NCI-H345 treated with DMSO at 0.1 percent for 48 hours (cell line): ENCODE results near the gene OR2Y1.
A peak's percentile ranks its signal among the peaks of the same experiment; 100 is the strongest.
"Not testable (repeated sequence)": the region's sequence is repeated elsewhere in the genome, so short reads cannot be mapped to it uniquely, and the experiment has no call there.

Experiments used
- DNase-seq: peaks from one replicate; lab custom pipeline; 2025; ENCODE audit not compliant: unreplicated experiment; lab: John Stamatoyannopoulos, UW

Gene OR2Y1

GRCh38 chr5:180740953-180741352 is 1.1 kb upstream of the OR2Y1 start:
- DNase-seq: not testable (repeated sequence)

GRCh38 chr5:180739271-180739670 is 587 bp downstream of the OR2Y1 start:
- no peak for DNase-seq

DNA sequence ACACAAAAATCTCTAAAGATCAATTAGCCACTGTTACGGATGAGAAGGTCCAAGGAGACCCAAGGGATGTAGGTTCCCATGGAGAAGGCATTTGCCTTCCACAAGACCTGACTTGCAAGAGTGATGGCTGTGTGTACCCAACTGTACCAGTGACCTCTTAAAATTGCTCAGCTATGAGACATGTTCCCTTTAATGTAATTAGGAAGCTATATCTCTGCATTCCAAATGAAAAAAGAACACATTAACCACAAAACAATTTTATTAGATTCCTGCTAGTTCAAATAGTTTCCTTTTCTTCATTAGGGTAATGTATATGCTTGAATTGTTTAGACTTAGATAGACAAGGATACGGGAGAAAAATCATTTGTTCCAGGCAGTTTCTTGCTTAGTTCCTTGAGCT is 3.3 kb downstream of the OR2Y1 start:
- DNase-seq: no peak

DNA sequence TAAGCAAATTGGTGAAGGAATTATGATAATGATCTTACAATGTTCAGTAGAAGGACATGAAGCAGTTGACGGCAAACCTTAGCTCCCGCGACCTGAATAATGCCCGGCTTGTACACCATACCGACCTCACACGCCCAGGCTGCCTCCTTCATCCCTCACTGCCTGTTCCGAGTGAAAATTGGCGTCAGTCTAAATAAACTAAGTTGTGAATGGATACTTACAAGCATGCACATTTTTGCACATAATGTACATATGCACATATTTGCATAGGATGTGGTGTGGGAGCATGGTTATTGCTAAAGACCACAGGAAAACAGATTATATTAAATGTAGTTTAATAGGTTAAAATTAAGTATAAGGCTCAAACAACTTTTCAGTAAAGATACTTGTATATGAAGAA is 14.9 kb downstream of the OR2Y1 start:
- no peak for DNase-seq

DNA sequence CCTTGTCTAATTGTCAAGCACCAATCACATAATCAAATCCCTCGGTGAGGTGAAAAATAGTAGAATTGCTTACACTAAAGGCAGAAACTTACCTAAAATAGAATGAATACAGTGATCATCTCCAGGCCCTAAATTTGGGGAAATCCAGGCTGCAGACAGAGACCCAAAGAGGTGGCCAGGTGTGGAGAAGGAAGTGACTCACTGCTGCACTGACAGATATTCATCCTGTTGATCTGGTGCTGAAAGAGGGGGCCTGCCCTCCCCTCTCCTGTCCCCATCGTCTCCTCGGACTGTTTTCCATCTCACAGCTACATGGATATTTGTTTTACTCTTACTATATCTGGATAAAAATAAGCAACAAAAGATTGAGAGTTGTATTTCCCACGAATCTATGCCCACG is 15.9 kb downstream of the OR2Y1 start:
- DNase-seq: no peak

- no peak for DNase-seq
Observed at GRCh38 chr5:180720486-180720885, 19.4 kb downstream of the OR2Y1 start.

DNA sequence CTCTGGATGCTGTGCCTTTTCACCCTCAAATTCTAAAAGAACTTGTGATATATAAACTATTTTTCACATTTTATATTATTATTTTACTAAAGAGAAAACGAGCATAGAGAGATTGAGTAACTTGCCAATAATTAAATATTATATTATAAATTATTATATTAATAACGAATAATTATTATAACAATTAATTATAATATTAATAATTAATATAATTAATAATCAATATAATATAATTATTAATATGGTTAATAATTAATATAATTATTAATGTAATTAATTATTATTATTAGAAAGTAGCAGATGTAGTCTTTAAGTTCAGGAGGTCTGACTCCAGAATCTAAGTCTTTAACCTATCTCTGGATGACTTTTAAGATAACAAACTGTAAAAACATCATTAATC is 20.1 kb downstream of the OR2Y1 start:
- no peak for DNase-seq

DNA sequence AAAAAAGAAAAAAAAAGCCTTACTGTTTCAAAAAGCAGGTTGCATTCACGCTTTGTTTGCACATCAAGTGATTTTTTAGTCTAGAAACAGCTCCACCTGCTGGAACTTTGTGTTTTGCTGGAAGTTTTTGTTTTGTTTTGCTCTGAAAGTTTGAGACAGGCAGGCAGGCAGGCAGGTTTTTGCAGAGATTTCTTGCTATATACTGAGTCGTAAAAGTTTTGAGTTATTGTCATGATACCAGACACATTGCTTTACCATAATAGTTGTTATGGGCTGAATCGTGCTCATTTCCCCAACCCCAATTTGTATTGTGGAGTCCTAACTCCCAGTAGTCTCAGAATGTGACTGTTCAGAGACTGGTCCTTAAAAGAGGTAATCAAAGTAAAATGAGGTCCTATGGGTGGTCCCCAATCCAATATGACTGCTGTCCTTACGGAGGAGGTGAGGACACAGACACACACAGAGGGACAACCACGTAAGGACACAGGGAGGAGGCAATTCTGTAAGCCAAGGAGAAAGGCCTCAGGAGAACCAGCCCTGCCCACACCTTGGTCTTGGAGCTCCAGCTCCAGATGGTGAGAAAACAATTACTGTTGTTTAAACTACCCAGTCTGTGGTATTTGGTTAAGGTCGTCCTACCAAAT is 20.9 kb downstream of the OR2Y1 start:
- peak; percentile 35 for DNase-seq

DNA sequence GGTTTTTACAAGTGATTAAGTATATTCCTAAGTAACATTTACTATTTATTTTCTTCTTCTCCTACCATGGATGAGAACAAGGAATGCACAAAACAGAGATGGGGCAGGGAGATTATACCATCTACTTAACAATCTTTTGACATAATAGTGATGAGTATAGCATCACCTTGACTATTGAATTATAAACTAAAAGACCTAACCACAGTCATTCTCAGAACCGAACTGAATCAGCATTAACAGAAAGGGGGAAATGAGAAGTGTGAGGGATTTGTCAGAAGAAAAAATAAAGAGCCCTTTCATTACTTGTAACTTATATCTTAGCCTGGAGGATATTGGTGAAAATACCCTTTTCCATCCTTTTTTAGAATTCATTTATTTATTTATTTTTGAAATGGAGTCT is 21.9 kb downstream of the OR2Y1 start:
- no peak for DNase-seq

GRCh38 chr5:180704362-180704761 is 35.5 kb downstream of the OR2Y1 start:
- peak; percentile 58 for DNase-seq

DNA sequence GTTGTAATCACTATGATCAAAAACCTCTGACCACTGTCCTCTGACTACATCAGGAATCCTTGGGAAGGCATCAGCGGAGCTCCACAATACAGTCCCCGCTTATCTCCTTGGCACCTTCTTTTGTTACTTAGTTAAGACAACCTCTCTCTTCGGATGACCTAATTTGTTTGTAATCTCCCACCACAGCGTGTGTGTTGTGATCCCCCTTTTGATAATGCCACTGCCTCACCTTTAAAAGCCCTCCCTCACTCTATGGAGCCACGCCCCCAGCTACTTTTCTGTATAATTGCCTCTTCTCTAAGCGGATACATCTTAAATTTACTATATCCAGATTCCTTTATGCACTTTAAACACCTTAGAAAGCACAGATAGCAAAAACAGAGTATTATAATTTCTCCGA is 35.9 kb downstream of the OR2Y1 start:
- DNase-seq: no peak

DNA sequence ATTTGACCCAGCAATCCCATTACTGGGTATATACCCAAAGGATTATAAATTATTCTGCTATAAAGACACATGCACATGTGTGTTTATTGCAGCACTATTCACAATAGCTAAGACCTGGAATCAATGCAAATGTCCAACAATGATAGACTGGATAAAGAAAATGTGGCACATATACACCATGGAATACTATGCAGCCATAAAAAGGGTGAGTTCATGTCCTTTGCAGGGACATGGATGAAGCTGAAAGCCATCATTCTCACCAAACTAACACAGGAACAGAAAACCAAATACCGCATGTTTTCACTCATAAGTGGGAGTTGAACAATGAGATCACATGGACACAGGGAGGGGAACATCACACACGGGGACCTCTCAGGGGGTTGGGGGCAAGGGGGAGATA is 36.5 kb downstream of the OR2Y1 start:
- DNase-seq: not testable (repeated sequence)

- DNase-seq: not testable (repeated sequence)
Observed at GRCh38 chr5:180700440-180700839, 39.4 kb downstream of the OR2Y1 start.

DNA sequence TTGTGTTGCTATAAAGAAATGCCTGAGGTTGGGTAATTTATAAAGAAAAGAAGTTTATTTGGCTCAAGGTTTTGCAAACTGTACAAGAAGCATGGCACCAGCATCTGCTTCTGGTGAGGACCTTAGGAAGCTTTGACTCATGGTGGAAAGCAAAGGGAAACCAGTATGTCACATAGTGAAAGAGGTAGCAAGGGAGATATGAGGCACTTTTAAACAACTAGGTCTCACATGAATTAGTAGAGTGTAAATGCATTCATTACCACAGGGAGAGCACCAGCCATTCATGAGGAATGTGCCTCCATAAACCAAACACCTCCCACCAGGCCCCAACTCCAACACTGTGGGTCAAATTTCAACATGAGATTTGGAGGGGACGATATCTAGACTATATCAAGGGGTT is 40.8 kb downstream of the OR2Y1 start:
- DNase-seq: no peak

- no peak for DNase-seq
Observed at GRCh38 chr5:180696116-180696515, 43.7 kb downstream of the OR2Y1 start.

- DNase-seq: no peak
Observed at GRCh38 chr5:180692429-180692828, 47.4 kb downstream of the OR2Y1 start.

DNA sequence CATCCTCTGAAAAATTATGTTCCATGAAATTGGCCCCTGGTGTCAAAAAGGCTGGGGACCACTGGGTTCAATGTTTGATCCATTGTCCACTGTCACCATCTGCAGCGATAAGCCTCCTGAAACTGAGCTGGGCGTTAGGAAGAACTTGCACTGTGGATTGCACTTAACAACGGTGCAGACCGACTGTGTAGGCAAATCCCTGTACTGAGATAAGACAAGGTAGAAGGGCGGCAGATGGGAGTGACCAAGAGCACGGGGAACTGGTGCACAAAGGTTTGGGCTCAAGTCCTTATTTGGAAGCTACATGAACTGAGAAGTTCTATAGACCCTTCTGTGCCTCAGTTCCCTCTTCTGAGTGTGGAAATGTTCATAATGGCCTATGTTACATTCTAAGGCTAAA is 48.8 kb downstream of the OR2Y1 start:
- DNase-seq: no peak

DNA sequence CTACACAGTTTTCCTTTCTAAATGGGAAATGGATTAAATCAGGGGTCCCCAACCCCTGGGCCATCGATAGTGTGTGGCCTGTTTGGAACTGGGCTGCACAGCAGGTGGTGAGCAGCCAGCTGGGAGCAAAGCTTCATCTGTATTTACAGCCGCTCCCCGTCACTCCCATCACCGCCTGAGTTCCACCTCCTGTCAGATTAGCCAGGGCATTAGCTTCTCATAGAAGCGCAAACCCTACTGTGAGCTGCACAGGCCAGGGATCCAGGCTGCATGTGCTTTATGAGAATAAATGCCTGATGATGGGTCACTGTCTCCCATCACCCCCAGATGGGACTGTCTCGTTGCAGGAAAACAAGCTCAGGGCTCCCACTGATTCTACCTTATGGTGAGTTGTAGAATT is 49.3 kb downstream of the OR2Y1 start:
- DNase-seq: no peak

DNA sequence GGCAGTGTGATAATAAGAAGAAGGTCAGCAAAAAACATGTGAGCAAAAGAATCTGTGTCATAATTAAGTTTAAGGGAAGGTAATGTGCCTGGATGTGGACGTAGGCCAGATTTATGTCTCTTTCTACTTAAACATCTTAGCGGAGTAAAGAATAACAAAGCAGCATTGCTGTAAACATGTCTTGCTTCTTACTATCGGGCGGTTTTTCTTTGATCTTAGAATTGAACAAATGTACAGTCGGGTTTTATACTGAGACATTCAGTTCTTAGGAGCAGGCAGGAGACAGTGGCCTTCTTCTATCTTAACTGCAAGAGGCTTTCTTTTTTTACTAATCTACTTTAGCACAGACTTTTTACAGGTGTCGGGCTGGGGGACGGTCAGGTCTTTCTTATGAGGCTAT is 50.1 kb downstream of the OR2Y1 start:
- DNase-seq: no peak
